ENCODE measurements around the gene ZNF280D. TPM values are rescaled to one million over a fixed set of nuclear protein-coding genes. Genes with fewer than 3 reads are reported as not detected.

Gene ZNF280D
- polyA plus RNA-seq, 6 donors from 2014 or later: 14.5 to 19.6 (median 18.0) TPM

- H3K4me3 Mint-ChIP-seq: no peak overlapping the region
- peaks cover 5 to 7% of the 10 kb centered on the region in 2 donors for H3K36me3 Mint-ChIP-seq
- H3K9me3 Mint-ChIP-seq: no peaks in the 10 kb centered on the region
- no peak for ATAC-seq (ENCODE audit: low read depth in 2 of 2)
- H3K4me1 Mint-ChIP-seq: no peaks in the 10 kb centered on the region
- no peak for DNase-seq
- H3K27ac Mint-ChIP-seq: no peak overlapping the region
- no peaks in the 10 kb centered on the region for H3K27me3 Mint-ChIP-seq
Observed at GRCh38 chr15:56631765-56632164, 101.5 kb downstream of the ZNF280D start.

- no peak overlapping the region for H3K27ac Mint-ChIP-seq
- H3K4me3 Mint-ChIP-seq: no peak overlapping the region
- H3K36me3 Mint-ChIP-seq: peaks cover 0 to 7% of the 10 kb centered on the region in 2 donors
- no peak for DNase-seq
- no peaks in the 10 kb centered on the region for H3K4me1 Mint-ChIP-seq
- ATAC-seq (ENCODE audit: low read depth in 2 of 2): no peak
- no peaks in the 10 kb centered on the region for H3K27me3 Mint-ChIP-seq
- no peaks in the 10 kb centered on the region for H3K9me3 Mint-ChIP-seq
Observed at GRCh38 chr15:56628893-56629532, 104.3 kb downstream of the ZNF280D start.

GRCh38 chr15:56619887-56620286 is 113.4 kb downstream of the ZNF280D start:
- Mint-ChIP-seq H3K4me3 (no peak overlapping the region), H3K9me3 (peaks cover 0 to 22% (median 4%) of the 10 kb centered on the region in 7 donors), H3K27me3 (no peaks in the 10 kb centered on the region), H3K4me1 (peaks cover 0 to 4% (median 0%) of the 10 kb centered on the region in 3 donors), H3K27ac (no peak overlapping the region), H3K36me3 (peaks cover 9 to 11% of the 10 kb centered on the region in 2 donors)
- no peak for ATAC-seq (ENCODE audit: low read depth in 2 of 2)
- DNase-seq: no peak

GRCh38 chr15:56617628-56618027 is 115.7 kb downstream of the ZNF280D start:
- DNase-seq (no peak), ATAC-seq (ENCODE audit: low read depth in 2 of 2) (no peak)
- Mint-ChIP-seq H3K27me3 (no peaks in the 10 kb centered on the region), H3K36me3 (peaks cover 9 to 11% of the 10 kb centered on the region in 2 donors), H3K4me3 (no peak overlapping the region), H3K27ac (no peak overlapping the region), H3K9me3 (peaks cover 0 to 22% (median 4%) of the 10 kb centered on the region in 7 donors), H3K4me1 (peaks cover 0 to 11% (median 0%) of the 10 kb centered on the region in 3 donors)

GRCh38 chr15:56616551-56616950 is 116.8 kb downstream of the ZNF280D start:
- DNase-seq (no peak), ATAC-seq (ENCODE audit: low read depth in 2 of 2) (no peak)
- H3K4me3 Mint-ChIP-seq: no peak overlapping the region
- H3K27me3 Mint-ChIP-seq: no peaks in the 10 kb centered on the region
- peaks cover 0 to 11% (median 0%) of the 10 kb centered on the region in 3 donors for H3K4me1 Mint-ChIP-seq
- no peak overlapping the region for H3K27ac Mint-ChIP-seq
- H3K9me3 Mint-ChIP-seq: peaks cover 0 to 22% (median 4%) of the 10 kb centered on the region in 7 donors
- H3K36me3 Mint-ChIP-seq: peaks cover 9 to 11% of the 10 kb centered on the region in 2 donors

GRCh38 chr15:56613811-56614210 is 119.5 kb downstream of the ZNF280D start:
- Mint-ChIP-seq H3K4me1 (peaks cover 7 to 16% (median 9%) of the 10 kb centered on the region in 3 donors), H3K27me3 (no peaks in the 10 kb centered on the region), H3K36me3 (peaks cover 0 to 3% of the 10 kb centered on the region in 2 donors), H3K27ac (no peak overlapping the region), H3K4me3 (no peak overlapping the region), H3K9me3 (peaks cover 0 to 9% (median 3%) of the 10 kb centered on the region in 7 donors)
- ATAC-seq (ENCODE audit: low read depth in 2 of 2) (no peak), DNase-seq (no peak)

- peak; percentile 72 to 82 for ATAC-seq (ENCODE audit: low read depth in 2 of 2)
- H3K4me3 Mint-ChIP-seq: peak overlapping the region in 5 of 8 donors; percentile 1 to 61 (median 45)
Observed at GRCh38 chr15:56608993-56609392, 124.3 kb downstream of the ZNF280D start.

GRCh38 chr15:56608140-56608778 is 125.0 kb downstream of the ZNF280D start:
- ATAC-seq (ENCODE audit: low read depth in 2 of 2): peak; percentile 86 to 88
- H3K4me3 Mint-ChIP-seq: peak overlapping the region in 7 of 8 donors; percentile 13 to 69 (median 55)

More at GRCh38 chr15:56608993-56609392, 124.3 kb downstream of the ZNF280D start:
- peaks cover 0 to 11% (median 5%) of the 10 kb centered on the region in 7 donors for H3K9me3 Mint-ChIP-seq
- peaks cover 34 to 38% (median 37%) of the 10 kb centered on the region in 3 donors for H3K4me1 Mint-ChIP-seq
- no peaks in the 10 kb centered on the region for H3K27me3 Mint-ChIP-seq
- H3K27ac Mint-ChIP-seq: peak overlapping the region in 2 of 6 donors; percentile 1 to 19
- H3K36me3 Mint-ChIP-seq: no peaks in the 10 kb centered on the region
- peak; percentile 34 for DNase-seq

GRCh38 chr15:56602253-56602652 is 131.1 kb downstream of the ZNF280D start:
- Mint-ChIP-seq H3K36me3 (peaks cover 0 to 12% of the 10 kb centered on the region in 2 donors), H3K27ac (peak overlapping the region in 1 of 6 donors; percentile 57), H3K4me1 (peaks cover 11 to 14% (median 13%) of the 10 kb centered on the region in 3 donors), H3K27me3 (no peaks in the 10 kb centered on the region), H3K4me3 (no peak overlapping the region), H3K9me3 (peaks cover 0 to 41% (median 21%) of the 10 kb centered on the region in 7 donors)
- no peak for DNase-seq
- no peak for ATAC-seq (ENCODE audit: low read depth in 2 of 2)

More at GRCh38 chr15:56608140-56608778, 125.0 kb downstream of the ZNF280D start:
- H3K4me1 Mint-ChIP-seq: peaks cover 30 to 38% (median 37%) of the 10 kb centered on the region in 3 donors
- DNase-seq: peak; percentile 39
- peaks cover 0 to 12% (median 5%) of the 10 kb centered on the region in 7 donors for H3K9me3 Mint-ChIP-seq
- H3K27ac Mint-ChIP-seq: peak overlapping the region in 5 of 6 donors; percentile 8 to 49 (median 17)
- no peaks in the 10 kb centered on the region for H3K27me3 Mint-ChIP-seq
- H3K36me3 Mint-ChIP-seq: no peaks in the 10 kb centered on the region

- DNase-seq: no peak
- no peak for ATAC-seq (ENCODE audit: low read depth in 2 of 2)
- no peak overlapping the region for H3K27ac Mint-ChIP-seq
- no peaks in the 10 kb centered on the region for H3K27me3 Mint-ChIP-seq
- H3K4me3 Mint-ChIP-seq: no peak overlapping the region
- peaks cover 0 to 41% (median 20%) of the 10 kb centered on the region in 7 donors for H3K9me3 Mint-ChIP-seq
- no peaks in the 10 kb centered on the region for H3K4me1 Mint-ChIP-seq
- H3K36me3 Mint-ChIP-seq: peaks cover 0 to 12% of the 10 kb centered on the region in 2 donors
Observed at GRCh38 chr15:56600380-56600779, 132.9 kb downstream of the ZNF280D start.

- Mint-ChIP-seq H3K4me3 (no peak overlapping the region), H3K4me1 (no peaks in the 10 kb centered on the region), H3K27me3 (no peaks in the 10 kb centered on the region), H3K9me3 (peaks cover 0 to 30% (median 16%) of the 10 kb centered on the region in 7 donors), H3K36me3 (peaks cover 0 to 12% of the 10 kb centered on the region in 2 donors), H3K27ac (no peak overlapping the region)
- no peak for DNase-seq
- ATAC-seq (ENCODE audit: low read depth in 2 of 2): no peak
Observed at GRCh38 chr15:56598991-56599390, 134.3 kb downstream of the ZNF280D start.

GRCh38 chr15:56587686-56588085 is 145.6 kb downstream of the ZNF280D start:
- H3K9me3 Mint-ChIP-seq: peaks cover 9 to 48% (median 37%) of the 10 kb centered on the region in 7 donors
- DNase-seq: no peak

GRCh38 chr15:56586206-56586605 is 147.1 kb downstream of the ZNF280D start:
- peaks cover 9 to 48% (median 37%) of the 10 kb centered on the region in 7 donors for H3K9me3 Mint-ChIP-seq
- DNase-seq (no peak), ATAC-seq (ENCODE audit: low read depth in 2 of 2) (no peak)
- H3K4me1 Mint-ChIP-seq: no peaks in the 10 kb centered on the region
- H3K36me3 Mint-ChIP-seq: peaks cover 13 to 16% of the 10 kb centered on the region in 2 donors
- no peak overlapping the region for H3K27ac Mint-ChIP-seq
- H3K27me3 Mint-ChIP-seq: peaks cover 0 to 2% (median 0%) of the 10 kb centered on the region in 3 donors
- no peak overlapping the region for H3K4me3 Mint-ChIP-seq

More at GRCh38 chr15:56587686-56588085, 145.6 kb downstream of the ZNF280D start:
- H3K27me3 Mint-ChIP-seq: peaks cover 0 to 4% (median 0%) of the 10 kb centered on the region in 3 donors
- H3K4me1 Mint-ChIP-seq: no peaks in the 10 kb centered on the region
- no peak for ATAC-seq (ENCODE audit: low read depth in 2 of 2)
- no peak overlapping the region for H3K4me3 Mint-ChIP-seq
- H3K36me3 Mint-ChIP-seq: peaks cover 13 to 16% of the 10 kb centered on the region in 2 donors
- no peak overlapping the region for H3K27ac Mint-ChIP-seq
